KMS-11 (cell line): Measurements from ENCODE around the gene SUV39H2.
A peak's percentile ranks its signal among the peaks of the same experiment; 100 is the strongest.

Experiments used
- H2AFZ ChIP-seq: fragments of 200-600 bp; sonication (generic); 2 replicates; pipeline ENCODE4 v1.6.1; 2016; ENCODE audit warnings: antibody characterized with exemption, mixed run types, low read depth
- H3K27ac ChIP-seq: fragments of 200-600 bp; sonication (generic); 2 replicates; pipeline ENCODE4 v1.6.1; 2016; ENCODE audit warnings: mild to moderate bottlenecking, mixed run types
- H3K27me3 ChIP-seq: fragments of 200-600 bp; sonication (generic); 2 replicates; pipeline ENCODE4 v1.6.1; 2017; ENCODE audit warnings: mild to moderate bottlenecking, low read depth, mixed run types, moderate library complexity; ENCODE audit not compliant: insufficient read depth
- H3K36me3 ChIP-seq: fragments of 200-600 bp; sonication (generic); 2 replicates; pipeline ENCODE4 v1.6.1; 2017; ENCODE audit warnings: mild to moderate bottlenecking, mixed run types; ENCODE audit not compliant: insufficient read depth
- H3K4me1 ChIP-seq: fragments of 200-600 bp; sonication (generic); 2 replicates; pipeline ENCODE4 v1.6.1; 2016; ENCODE audit warnings: mild to moderate bottlenecking, low read depth, mixed run types; ENCODE audit not compliant: poor library complexity, severe bottlenecking
- H3K4me2 ChIP-seq: fragments of 200-600 bp; sonication (generic); 2 replicates; pipeline ENCODE4 v1.7.0; 2016; ENCODE audit warnings: mild to moderate bottlenecking, mixed run types
- H3K4me3 ChIP-seq: fragments of 200-600 bp; sonication (generic); IDR thresholded peaks from 2 replicates; pipeline ENCODE4 v1.6.1; 2017; ENCODE audit warnings: low read depth, low read length, mixed read lengths; ENCODE audit not compliant: insufficient read depth
- H3K79me2 ChIP-seq: fragments of 200-600 bp; sonication (generic); 2 replicates; pipeline ENCODE4 v1.6.1; 2016; ENCODE audit warnings: low read depth, mixed run types; ENCODE audit not compliant: insufficient read depth
- H3K9ac ChIP-seq: fragments of 200-600 bp; sonication (generic); 2 replicates; pipeline ENCODE4 v1.6.1; 2016; ENCODE audit warnings: mild to moderate bottlenecking, mixed run types
- H4K20me1 ChIP-seq: fragments of 200-600 bp; sonication (generic); 2 replicates; pipeline ENCODE4 v1.6.1; 2016; ENCODE audit warnings: mild to moderate bottlenecking, mixed run types; ENCODE audit not compliant: insufficient read depth
- TF ChIP-seq, protein P1 (sequence below): fragments of 200-600 bp; sonication (generic); conservative IDR thresholded peaks from 2 replicates; pipeline ENCODE4 v1.6.1; 2017; ENCODE audit warnings: low read depth, mild to moderate bottlenecking, antibody characterized with exemption, low read length, moderate library complexity, mixed read lengths

SUV39H2 gene

DNA sequence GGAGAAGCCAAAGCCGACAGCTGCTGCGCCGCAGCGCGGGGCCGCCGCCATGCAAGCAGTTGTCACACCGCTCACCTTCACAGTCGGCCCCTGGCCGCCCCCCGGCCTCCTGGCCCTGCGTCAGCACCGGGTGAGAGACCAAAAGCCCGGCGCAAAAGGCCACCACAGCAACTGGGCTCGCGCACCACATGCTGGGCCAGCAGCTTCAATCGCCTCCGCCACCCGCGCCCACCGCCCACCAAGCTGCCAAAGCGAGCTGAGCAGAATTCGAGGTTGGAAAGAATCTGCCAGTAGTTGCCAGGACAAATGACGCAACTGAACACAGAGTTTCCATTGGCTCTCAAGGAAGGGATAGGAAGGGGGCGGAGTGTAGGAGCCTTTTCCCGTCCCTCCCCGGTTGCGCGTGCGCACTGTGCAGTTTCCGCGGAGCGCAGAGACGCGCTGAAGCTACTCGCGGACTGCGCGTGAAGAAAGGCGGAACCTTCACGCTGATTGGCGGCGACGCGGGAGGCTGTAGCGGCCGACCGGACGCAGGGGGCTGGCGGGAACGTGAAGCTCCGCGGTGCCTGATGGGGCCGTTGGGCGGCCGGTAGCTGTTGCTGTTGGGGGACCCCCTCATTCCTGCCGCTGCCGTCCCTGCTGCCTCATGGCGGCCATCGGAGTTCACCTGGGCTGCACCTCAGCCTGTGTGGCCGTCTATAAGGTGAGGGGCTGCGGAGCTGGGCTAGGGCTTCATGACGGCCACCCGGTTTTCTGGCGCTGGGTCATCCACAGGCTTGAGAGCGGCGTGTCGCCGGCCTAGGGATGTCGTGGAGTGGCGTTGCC is 40.7 kb upstream of the SUV39H2 start, which contains the start of the genes CDNF, HSPA14 and MSANTD7:
Gene CDNF, minus strand, starts transcription at position 281 of the 825 bp plus-strand sequence. Its CDS starts 91 bp downstream, at position 190.
Gene HSPA14, plus strand, starts transcription at position 550 of the 825 bp plus-strand sequence. Its CDS starts 97 bp downstream, at position 647.
Gene MSANTD7, plus strand, starts transcription at position 550 of the 825 bp plus-strand sequence. CDS start 3,979 bp downstream, outside the sequence.
- peak within 1 kb of the TSS; percentile 63 for H3K4me3 ChIP-seq
- H2AFZ ChIP-seq, result peak within 1 kb of the TSS; percentile 85
- peaks cover 36% of the 10 kb centered on the region for H3K79me2 ChIP-seq
- TF ChIP-seq, protein P1, sequence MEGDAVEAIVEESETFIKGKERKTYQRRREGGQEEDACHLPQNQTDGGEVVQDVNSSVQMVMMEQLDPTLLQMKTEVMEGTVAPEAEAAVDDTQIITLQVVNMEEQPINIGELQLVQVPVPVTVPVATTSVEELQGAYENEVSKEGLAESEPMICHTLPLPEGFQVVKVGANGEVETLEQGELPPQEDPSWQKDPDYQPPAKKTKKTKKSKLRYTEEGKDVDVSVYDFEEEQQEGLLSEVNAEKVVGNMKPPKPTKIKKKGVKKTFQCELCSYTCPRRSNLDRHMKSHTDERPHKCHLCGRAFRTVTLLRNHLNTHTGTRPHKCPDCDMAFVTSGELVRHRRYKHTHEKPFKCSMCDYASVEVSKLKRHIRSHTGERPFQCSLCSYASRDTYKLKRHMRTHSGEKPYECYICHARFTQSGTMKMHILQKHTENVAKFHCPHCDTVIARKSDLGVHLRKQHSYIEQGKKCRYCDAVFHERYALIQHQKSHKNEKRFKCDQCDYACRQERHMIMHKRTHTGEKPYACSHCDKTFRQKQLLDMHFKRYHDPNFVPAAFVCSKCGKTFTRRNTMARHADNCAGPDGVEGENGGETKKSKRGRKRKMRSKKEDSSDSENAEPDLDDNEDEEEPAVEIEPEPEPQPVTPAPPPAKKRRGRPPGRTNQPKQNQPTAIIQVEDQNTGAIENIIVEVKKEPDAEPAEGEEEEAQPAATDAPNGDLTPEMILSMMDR, result no peak
- H4K20me1 ChIP-seq, result no peaks in the 10 kb centered on the region
- H3K4me2 ChIP-seq, result peak within 1 kb of the TSS; percentile 98
- H3K36me3 ChIP-seq, result no peaks in the 10 kb centered on the region; the same call in 1 of the 2 replicates
- H3K9ac ChIP-seq, result peak within 1 kb of the TSS; percentile 95
- peak within 1 kb of the TSS; percentile 79 for H3K27ac ChIP-seq
- peaks cover 19% of the 10 kb centered on the region for H3K4me1 ChIP-seq
- H3K27me3 ChIP-seq, result no peaks in the 10 kb centered on the region

DNA sequence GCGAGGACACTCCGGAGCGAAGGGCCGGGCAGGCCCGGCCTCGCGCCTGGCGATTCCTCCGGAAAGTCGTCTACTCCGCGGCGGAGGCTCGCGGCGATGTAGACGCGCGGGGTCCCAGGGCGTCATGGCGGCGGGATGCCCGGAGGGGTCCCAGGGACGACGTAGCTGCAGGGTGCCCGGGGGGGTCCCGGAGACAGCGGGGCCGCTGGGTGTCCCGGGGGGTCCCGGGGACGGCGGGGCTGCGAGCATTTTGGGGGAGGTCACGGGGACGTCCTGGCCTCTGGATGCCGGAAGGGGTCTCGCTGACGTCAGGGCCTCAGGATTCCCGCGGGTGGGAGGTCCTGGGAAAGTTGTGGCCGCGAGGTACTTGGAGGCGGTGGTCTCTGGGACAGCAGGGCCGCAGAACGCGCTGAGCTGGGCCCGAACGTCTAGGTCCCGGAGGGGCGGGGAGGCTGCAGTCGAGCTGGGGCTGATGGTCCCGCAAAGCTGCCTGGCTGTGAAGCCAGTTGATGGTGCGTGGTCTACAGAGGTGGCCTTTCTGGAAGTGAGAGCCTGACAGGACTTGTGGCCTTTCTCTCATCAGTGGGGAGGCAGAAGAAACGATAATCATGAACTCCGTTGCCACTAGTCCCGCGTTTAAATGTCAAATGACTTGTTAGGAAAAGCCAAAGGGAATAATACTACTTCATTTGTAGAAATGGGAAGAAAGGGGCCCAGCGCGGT is 39.9 kb upstream of the SUV39H2 start:
- peak overlapping the region; percentile 98 for H3K4me2 ChIP-seq
- peak overlapping the region; percentile 79 for H3K27ac ChIP-seq
- TF ChIP-seq, protein P1, result no peak
- H4K20me1 ChIP-seq, result no peaks in the 10 kb centered on the region
- no peaks in the 10 kb centered on the region for H3K27me3 ChIP-seq
- peaks cover 19% of the 10 kb centered on the region for H3K4me1 ChIP-seq
- H3K9ac ChIP-seq, result peak overlapping the region; percentile 95
- H3K4me3 ChIP-seq, result peak overlapping the region; percentile 63
- no peaks in the 10 kb centered on the region; the same call in 1 of the 2 replicates for H3K36me3 ChIP-seq
- peak overlapping the region; percentile 80 for H2AFZ ChIP-seq
- peaks cover 36% of the 10 kb centered on the region for H3K79me2 ChIP-seq

DNA sequence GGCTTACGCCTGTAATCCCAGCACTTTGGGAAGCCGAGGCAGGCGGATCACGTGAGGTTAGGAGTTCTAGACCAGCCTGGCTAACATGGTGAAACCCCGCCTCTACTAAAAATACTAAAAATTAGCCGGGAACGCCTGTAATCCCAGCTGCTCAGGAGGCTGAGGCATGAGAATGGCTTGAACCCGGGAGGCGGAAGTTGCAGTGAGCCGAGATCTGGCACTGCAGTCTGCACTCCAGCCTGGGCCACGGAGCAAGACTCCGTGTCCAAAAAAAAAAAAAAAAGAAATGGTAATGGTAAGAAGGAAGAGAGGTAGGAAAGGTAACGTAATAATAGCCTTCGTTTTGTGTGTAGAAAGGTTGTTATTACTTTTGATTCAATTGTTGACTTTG is 39.4 kb upstream of the SUV39H2 start:
- H3K27me3 ChIP-seq, result no peaks in the 10 kb centered on the region
- no peak overlapping the region for H3K4me3 ChIP-seq
- peak overlapping the region; percentile 79 for H3K27ac ChIP-seq
- TF ChIP-seq, protein P1, result no peak
- H4K20me1 ChIP-seq, result no peaks in the 10 kb centered on the region
- peak overlapping the region; percentile 95 for H3K9ac ChIP-seq
- H3K36me3 ChIP-seq, result no peaks in the 10 kb centered on the region; the same call in 1 of the 2 replicates
- peaks cover 36% of the 10 kb centered on the region for H3K79me2 ChIP-seq
- peak overlapping the region; percentile 80; the same call in 1 of the 2 replicates for H2AFZ ChIP-seq
- peaks cover 19% of the 10 kb centered on the region for H3K4me1 ChIP-seq
- peak overlapping the region; percentile 98 for H3K4me2 ChIP-seq

DNA sequence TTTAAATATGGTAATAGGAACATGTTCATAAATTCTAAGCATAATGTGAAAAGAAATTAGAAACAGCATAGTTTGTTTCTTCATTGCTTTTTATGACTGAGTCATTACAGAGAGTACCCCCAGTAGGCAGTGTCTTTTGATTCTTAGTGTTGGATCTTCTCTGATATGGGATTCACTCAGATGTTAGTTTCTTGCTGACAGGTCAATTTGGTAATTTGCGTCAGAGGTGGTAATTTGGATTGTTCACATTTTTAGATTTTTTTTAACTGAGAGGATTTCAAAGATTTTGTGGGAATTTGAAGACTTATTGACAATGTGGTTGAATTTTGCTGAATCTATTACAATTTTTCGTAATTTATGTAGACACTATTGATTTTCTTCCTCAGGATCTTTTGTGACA is 38.5 kb upstream of the SUV39H2 start:
- no peaks in the 10 kb centered on the region; the same call in 1 of the 2 replicates for H3K36me3 ChIP-seq
- TF ChIP-seq, protein P1, result no peak
- no peaks in the 10 kb centered on the region for H3K27me3 ChIP-seq
- H3K4me1 ChIP-seq, result peaks cover 19% of the 10 kb centered on the region
- no peaks in the 10 kb centered on the region for H4K20me1 ChIP-seq
- H3K9ac ChIP-seq, result no peak overlapping the region
- peaks cover 41% of the 10 kb centered on the region for H3K79me2 ChIP-seq
- no peak overlapping the region for H2AFZ ChIP-seq
- no peak overlapping the region for H3K4me3 ChIP-seq
- H3K27ac ChIP-seq, result no peak overlapping the region
- no peak overlapping the region for H3K4me2 ChIP-seq
